Sciatic nerve (tissue), 2 donors: ENCODE results near the gene ZNF141. TPM values are rescaled to one million over a fixed set of nuclear protein-coding genes. Genes with fewer than 3 reads are reported as not detected.
"Not testable (repeated sequence)": the region's sequence is repeated elsewhere in the genome, so short reads cannot be mapped to it uniquely, and the experiment has no call there.

Experiments
- ATAC-seq: fragments of 200-7000 bp; cut with Tn5 transposase; one replicate; pipeline ENCODE4 v1.9.1; 2020; ENCODE audit warnings: mild to moderate bottlenecking, moderate library complexity
- DNase-seq: peaks from one replicate; pipeline ENCODE4 v3.0.0-alpha.2; 2020; ENCODE audit warnings: low spot score
- intact Hi-C: fragments of 100-400 bp; cut with DNase I; formaldehyde crosslinking; loops from one replicate; pipeline ENCODE4 v1.14.2; 2022
- microRNA-seq: library from miRNA; unstranded; fragments of <30 nt; microRNA quantifications from one replicate; pipeline ENCODE4 v1.2.0, GENCODE V29; 2020
- total RNA-seq: library from RNA; stranded (reverse); fragmentation: NEBNext Ultra II Directional; extraction: Animal tissue kit (Norgen Biotek cat#: 25700); gene quantifications from one replicate; pipeline ENCODE4 v1.2.1, GENCODE V29; 2021
- donor health status: DM: no; HTN: no; CAD: no.
- donor health status: DM: no; HTN: no; CAD: no.

Gene ZNF141
- total RNA-seq, 1 donor from 2014 or later, result 34.5 TPM

DNA sequence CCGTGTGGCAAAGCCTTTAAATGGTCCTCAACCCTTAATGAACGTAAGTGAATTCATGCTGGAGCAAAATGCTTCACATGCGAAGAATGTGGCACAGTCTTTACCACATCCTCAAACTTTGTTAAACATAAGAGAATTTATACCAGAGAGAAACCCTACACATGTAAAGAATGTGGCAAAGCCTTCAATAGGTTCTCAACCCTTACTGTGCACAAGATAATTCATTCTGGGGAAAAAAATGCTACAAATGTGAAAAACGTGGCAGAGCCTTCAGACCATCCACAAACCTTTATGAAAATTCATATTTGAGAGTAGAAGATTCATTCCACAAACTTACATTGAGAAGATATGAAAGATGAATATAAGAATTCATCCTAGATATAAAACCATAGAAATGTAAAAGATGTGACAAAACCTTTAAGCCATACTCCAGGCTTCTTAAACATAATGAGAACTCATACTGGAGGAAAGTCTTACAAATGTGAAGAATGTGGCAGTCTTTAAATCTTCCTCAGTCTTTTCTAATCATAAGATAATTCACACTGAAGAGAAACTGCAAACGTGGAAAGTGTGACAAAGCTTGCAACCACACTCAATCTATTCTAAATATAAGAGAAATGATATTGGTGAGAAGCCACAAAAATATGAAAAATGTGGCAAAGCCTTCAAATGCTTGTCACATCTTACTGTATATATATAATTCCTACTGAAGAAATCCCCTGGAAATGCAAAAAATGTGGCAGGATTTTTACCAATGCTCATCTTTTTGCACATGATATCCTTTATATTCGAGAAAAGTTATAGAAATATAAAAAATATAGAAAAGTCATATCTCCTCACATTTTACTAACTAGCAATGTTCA, 36.9 kb downstream of the ZNF141 start:
- DNase-seq, result no peak
- intact Hi-C loops, result no loop called here
- no peak for ATAC-seq

DNA sequence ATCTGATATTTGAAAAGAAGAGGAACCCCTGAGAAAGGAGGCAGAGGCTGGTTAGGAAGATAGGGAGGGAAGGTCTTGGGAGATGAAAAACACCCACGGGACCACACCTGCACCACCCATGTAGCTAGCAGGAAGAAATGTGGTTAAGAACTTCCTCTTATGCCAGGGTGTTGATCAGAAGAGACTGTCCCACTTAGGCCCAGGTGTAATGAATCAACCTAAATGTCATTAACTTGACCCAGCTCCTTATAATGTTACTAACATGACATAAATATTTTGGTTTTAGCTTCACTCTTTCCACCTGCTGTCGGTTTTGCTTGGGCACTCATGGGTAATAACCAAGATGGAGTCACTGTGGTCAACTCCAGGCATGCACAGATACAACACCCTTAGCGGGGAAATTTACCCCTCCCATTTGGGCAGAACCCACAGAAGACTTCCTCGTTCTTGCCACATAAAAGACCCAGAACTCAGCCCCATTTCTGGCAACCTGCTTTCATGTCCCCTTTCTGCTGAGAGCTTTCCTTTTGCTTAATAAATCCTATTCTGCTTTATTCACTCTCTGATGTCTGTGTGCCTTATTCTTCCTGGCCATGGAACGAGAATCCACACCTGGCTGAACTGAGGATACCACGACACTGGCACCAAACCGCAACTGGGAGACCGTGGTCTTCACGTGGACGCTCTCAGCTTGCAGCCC, 46.8 kb downstream of the ZNF141 start:
- intact Hi-C loops, result no loop called here
- no peak for DNase-seq
- no peak for ATAC-seq

DNA sequence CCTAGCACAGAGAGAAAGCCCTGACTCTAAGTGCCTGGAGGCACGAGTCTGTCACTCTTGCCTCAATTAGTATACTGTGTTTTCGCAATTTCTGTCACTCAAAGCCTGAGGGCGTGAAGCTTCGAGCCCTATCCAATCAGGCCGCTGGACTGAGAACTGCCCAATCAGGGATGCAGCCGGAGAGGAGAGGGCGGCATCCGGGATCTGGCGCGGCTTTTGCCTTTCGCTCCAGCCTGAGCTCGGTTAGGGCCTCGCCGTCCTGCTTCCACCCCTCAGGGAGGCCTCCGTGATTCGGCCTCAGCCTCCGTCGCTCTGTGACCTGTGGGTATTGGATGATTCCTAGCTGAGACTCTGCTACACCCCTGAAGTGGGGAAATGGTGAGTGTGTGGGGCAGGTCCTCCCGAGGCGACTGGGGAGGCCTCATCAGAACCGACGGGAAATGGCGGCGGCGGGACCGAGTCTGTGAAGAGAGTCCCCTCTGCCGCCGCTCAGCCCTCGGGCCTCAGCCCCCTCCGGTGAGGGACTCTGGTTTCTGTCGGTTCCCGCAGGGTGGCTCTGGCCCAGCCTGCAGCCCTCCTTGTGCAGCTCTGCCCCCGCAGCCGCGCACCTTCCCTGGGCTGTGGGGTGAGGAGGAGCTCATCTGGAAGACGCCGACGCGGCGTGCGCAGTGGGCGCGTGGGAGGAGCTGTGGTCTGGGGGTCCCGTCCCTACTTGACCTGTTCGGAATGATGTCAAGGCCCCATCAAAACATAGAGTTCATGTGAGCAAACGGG, 48.5 kb downstream of the ZNF141 start:
- ATAC-seq, result no peak
- intact Hi-C loops, result no loop called here
- no peak for DNase-seq

DNA sequence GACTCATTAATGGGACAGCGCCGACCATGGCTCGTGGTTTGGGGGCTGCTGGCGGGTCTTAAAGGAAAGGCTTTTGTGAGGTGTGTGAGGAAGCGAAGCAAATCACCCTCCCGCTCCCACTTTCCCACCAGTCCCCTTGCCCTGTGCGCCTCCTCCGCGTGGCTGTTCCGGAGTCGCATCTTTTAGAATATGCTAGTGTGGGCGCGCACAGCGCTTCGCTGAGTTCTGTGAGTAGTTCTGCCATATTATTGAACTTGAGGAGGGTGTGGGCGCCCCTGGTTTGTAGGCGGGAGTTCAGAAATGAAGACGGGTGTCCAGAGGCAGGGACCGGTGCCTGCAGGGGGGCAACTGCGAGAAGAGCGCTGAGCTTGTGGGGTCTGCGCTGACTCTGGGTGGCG, 49.1 kb downstream of the ZNF141 start:
- ATAC-seq (no peak), DNase-seq (no peak)
- intact Hi-C loops, result no loop called here

DNA sequence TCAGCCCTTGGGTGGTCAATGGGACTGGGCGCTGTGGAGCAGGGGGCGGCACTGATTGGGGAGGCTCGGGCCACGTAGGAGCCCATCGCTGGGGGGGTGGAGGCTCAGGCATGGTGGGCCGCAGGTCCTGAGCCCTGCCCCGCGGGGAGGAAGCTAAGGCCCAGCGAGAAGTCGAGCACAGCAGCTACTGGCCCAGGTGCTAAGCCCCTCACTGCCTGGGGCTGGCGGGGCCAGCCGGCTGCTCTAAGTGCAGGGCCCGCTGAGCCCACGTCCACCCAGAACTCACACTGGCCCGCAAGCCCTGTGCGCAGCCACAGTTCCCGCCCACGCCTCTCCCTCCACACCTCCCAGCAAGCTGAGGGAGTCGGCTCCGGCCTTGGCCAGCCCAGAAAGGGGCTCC, 66.4 kb downstream of the ZNF141 start:
- DNase-seq, result no peak
- ATAC-seq, result no peak
- intact Hi-C loops, result no loop called here

DNA sequence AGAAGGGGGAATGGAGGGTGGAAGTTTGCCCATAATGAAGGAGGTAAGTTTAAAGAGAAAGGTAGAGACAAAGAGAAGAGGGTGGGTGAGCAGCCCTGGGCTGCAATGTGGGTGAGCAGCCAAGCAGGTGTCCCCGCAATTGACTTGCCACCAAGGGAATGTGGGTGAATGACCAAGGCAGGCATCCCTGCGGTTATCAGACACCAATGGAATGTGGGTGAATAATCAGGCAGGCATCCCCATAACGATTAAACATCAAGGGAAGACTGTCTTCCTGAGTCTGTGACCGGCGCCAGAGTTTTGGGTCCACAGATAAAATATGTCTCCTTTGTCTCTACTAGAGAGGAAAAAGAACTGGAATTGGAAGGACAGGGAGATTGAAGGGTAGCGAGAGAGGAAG, 70.7 kb downstream of the ZNF141 start:
- ATAC-seq, intact Hi-C loops, DNase-seq: not testable (repeated sequence)

DNA sequence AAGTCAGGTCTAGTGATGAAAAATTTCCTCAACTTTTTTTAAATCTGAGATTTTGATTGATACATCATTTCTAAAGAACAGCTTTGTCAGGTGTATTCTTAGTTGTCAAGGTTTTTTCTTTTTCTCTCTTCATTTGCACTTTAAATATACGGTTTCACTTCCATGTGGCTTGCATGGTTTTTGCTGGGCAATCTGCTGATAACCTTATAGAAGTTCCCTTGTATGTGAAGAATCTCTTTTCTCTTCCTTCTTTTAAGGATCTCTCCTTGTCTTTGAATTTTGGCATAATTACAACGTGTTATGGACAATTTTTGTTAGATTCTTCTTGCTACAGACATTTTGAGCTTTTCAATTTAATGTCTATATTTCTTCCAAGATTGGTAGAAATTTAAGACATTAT, 85.0 kb downstream of the ZNF141 start:
- ATAC-seq, result no peak
- no peak for DNase-seq
- intact Hi-C loops, result no loop called here

Small RNA genes lying within 50 kb of the gene (microRNA-seq; reads per million reads assigned to microRNA genes)
- not detected for gene MIR571

Other genes starting within 250 kb of the ZNF141 start
- gene ZNF718, start 213.3 kb upstream of the ZNF141 start, total RNA-seq, result 11.7 TPM
- gene ZNF732, start 32.3 kb upstream of the ZNF141 start, total RNA-seq, result 0.53 TPM
- gene ZNF721, start 161.3 kb downstream of the ZNF141 start, total RNA-seq, result 39.1 TPM
- 59.6 TPM for gene PIGG, start 161.4 kb downstream of the ZNF141 start, total RNA-seq
- gene TMEM271, start 238.5 kb downstream of the ZNF141 start, total RNA-seq, result not detected